ENCODE data around the gene GRAMD1C.

GRAMD1C gene

GRCh38 chr3:113952921-113953320 is 114.3 kb downstream of the GRAMD1C start:
- no peak for DNase-seq (ENCODE audit: low spot score)

- DNase-seq (ENCODE audit: low spot score) = no peak
These were observed 115.1 kb downstream of the GRAMD1C start for GRCh38 chr3:113953677-113954076.

GRCh38 chr3:113954091-113954685 is 115.6 kb downstream of the GRAMD1C start:
- DNase-seq (ENCODE audit: low spot score) = no peak

- DNase-seq (ENCODE audit: low spot score) = no peak
These were observed 125.3 kb downstream of the GRAMD1C start for GRCh38 chr3:113963879-113964278.

- DNase-seq (ENCODE audit: low spot score) = peak; percentile 30
These were observed 127.6 kb downstream of the GRAMD1C start for GRCh38 chr3:113966172-113966571.

- DNase-seq (ENCODE audit: low spot score) = no peak
These were observed 130.4 kb downstream of the GRAMD1C start for GRCh38 chr3:113968986-113969385.

- DNase-seq (ENCODE audit: low spot score) = no peak
These were observed 139.2 kb downstream of the GRAMD1C start for GRCh38 chr3:113977822-113978221.

- no peak for DNase-seq (ENCODE audit: low spot score)
These were observed 141.3 kb downstream of the GRAMD1C start for GRCh38 chr3:113979916-113980315.

- DNase-seq (ENCODE audit: low spot score) = no peak
These were observed 143.2 kb downstream of the GRAMD1C start for GRCh38 chr3:113981803-113982202.

- no peak for DNase-seq (ENCODE audit: low spot score)
These were observed 145.0 kb downstream of the GRAMD1C start for GRCh38 chr3:113983544-113983943.

- no peak for DNase-seq (ENCODE audit: low spot score)
These were observed 147.0 kb downstream of the GRAMD1C start for GRCh38 chr3:113985541-113985940.
